NCI-H2107 treated with DMSO at 0.1 percent for 48 hours (cell line): Measurements from ENCODE around the gene ST3GAL5.
"Not testable (repeated sequence)": the region's sequence is repeated elsewhere in the genome, so short reads cannot be mapped to it uniquely, and the experiment has no call there.

Source experiments
- DNase-seq: peaks from one replicate; lab custom pipeline; 2025; ENCODE audit not compliant: unreplicated experiment; lab: John Stamatoyannopoulos, UW

Gene ST3GAL5

DNA sequence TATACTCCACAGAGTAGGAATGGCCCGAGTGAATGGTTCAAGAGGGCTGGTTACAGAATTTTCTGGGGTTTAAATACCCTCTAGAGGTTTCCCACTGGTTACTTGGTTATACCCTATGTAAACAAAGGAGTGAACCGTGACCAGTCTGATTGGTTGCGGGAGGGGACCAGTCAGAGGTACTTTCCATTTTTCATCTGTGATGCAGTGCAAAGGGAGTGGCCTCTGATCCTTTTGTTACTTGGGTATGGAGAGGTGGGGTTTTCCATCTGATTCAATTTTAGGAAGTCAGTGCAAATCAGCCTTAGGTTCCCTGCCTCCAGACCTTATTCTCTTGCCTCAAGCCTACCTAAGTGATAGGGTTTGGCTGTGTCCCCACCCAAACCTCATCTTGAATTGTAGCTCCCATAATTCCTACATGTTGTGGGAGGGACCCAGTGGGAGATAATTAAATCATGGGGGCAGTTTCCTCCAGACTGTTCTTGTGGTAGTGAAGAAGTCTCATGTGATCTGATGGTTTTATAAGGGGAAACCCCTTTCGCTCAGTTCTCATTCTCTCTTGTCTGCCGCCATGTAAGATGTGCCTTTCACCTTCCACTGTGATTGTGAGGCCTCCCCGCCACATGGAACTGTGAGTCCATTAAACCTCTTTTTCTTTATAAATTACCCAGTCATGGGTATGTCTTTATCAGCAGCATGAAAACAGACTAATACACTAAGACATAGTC is 5.9 kb upstream of the ST3GAL5 start:
- DNase-seq: not testable (repeated sequence)

DNA sequence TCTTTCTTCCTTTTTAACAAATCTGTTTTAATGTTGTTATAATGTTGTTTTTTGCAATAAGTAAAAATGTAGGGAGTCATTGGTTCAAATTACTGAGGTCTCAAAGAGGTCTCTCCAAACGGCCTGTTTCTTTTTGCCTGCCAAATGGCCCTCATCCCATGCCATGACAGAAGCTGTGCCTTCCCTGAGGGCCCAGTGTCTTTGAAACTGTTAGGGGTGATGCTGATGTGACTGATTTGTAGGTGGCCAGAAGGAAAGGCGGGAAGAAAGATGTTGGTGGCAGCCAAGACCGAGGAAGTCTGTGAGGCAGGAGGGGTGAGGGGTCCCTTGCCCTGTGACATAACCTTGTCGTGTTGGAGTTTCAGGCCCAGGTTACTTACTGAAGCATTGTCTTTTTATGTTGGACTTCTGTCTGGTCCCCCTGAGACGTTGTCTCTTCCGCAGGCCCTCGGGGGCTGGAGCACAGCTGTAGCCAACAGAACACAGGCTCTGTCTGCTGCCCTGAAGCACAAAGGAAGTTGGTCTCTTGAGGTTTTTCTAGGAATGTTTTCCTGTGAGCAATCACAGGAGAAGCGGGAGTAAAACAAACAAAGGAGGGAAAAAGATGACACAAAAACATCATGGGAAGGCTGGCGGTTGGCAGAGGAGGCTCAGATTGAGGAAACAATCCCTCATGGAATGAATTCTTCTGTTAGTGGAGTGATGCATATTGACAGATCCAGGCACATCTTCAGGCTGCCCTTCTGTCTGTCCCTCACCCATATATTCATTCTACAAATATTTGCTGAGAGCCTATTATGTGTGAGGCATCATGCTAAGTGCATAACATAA is 4.9 kb upstream of the ST3GAL5 start:
- no peak for DNase-seq

DNA sequence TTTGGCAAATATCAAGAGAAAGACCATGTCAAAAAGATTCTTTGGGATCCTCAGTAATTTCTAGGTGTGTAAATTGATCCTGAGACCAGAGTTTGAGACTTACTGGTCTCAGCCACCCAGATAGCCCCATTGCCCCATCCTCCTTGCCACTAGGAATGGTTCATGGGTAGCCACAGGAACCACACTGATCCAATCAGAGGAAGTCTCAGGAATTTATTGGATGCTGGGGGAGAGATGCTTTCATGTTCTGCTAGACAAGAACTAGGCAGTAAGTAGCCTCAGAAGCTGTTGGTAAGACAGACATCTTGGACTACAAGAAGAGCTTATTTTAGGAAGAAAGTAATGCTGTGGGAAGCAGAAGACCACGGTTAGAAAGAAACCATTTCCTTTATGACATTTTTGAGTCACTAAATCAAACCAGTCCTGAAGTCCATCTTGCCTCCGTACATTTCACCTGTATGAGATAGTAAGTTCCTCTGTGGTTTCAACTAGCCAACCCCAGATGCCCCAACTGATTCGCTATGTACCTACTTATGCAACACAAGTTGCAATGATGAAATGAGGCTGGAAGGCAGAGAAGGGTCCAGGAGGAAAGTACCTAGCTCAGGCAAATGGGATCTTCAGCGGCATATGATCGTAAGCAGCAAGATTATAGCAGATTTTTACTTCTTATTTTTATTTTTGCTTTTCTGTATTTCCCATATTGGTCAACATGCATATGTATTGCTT is 3.6 kb upstream of the ST3GAL5 start:
- DNase-seq: no peak

DNA sequence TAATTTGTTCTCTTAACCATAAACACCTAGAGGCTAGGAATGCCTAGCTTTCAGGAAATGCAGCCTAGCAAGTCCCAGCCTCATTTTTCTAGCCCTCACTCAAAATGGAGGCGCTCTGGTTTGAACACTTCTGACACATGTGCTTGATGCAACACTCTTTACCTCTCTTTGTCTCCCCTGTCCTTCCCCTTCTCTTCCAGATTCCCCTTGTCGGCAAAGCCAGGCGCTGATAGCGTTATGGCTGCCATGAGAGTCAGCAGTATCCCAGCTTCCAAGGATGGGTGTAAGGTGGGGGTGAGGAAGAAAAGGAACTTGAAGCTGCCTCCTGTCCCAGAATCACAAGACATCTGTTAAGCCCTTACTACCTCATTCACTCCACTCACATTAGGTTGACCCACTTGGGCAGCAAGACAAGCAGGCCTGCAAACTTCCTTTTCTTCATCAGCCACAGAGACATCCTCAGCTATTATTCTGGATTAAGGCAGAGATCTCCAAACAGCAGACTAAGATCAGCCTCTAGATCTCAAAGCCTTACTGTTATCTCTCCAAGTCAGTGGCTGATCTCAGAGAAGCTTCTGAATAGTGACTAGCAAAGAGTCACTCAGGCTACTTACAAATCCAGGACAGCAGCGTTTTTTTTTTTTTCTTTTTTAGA is 1.9 kb upstream of the ST3GAL5 start:
- DNase-seq: no peak

DNA sequence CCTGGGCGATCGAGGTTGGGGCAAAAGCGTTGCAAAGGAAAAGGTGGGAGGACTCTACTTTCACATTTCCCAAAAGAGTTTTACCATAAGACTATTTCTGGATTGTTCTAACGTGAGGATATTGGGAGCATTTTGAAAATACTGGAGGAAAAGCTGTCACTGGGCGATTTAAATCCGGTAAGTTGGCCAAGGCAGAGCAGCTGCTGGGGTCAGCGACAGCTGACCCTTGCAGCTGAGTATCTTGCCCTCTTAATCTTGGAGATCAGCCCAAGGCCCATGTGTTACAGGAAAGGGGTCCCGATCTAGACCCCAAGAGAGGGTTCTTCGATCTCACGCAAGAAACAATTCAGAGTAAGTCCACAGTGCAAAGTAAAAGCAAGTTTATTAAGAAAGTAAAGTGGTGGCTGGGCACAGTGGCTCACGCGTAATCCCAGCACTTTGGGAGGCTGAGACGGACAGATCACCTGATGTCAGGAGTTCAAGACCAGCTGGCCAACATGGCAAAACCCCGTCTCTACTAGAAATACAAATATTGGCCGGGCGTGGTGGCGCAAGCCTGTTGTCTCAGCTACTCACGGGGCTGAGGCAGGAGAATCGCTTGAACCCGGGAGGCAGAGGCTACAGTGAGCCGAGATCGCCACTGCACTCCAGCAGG is 964 bp upstream of the ST3GAL5 start:
- DNase-seq: no peak

DNA sequence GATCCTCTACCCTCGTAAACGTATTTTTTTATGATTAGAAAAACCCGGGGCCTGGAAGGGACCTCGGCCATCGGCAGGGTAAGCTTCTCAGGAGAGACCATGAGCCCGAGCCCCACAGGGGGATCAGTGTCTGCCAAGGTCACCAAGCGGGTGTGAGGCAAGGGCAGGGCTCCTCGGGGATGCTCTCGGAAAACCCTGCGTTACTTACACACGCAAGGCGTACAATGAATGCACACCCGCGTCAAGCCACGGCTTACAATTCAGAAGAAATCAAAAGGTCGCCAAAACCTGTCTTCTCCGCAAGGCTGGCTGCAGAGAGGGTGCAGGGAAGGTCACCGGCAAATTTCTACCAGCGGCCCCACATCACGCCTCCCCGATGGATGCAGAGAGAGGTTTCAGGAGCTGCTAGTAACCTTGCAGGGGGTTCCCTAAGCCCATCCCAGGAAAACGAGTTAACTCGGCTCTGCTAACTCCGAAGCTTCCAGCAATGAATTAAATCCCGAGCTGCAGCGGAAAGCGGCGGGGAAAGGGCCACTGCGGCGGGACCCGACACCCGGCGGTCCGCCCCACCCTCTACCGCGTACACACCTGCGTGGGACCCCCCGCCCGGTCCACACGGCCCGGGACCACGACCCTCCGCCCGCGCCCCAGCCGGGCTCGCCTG is 638 bp downstream of the ST3GAL5 start:
- no peak for DNase-seq

DNA sequence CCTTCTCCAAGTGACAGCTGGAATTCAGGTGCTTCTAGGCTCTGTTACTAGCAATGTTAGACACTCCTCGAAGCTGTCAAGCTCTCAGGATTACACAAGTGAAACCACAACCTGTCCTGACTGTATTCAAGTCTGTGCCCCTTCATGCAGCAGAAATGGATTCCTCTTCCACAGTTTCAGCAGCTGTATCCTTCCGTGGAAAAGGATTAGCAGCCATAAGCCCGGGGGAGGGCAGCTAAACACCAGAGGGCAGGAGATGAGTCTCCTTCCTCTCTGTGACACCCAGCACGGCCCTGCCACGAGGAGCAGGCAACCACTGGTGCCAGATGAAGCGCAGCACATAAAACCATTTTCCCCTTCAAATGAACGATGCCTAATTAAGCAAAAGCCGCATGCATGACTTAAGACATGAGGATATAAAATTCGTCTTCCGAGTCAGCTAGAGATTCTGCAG is 1.2 kb downstream of the ST3GAL5 start:
- peak; percentile 19 for DNase-seq

DNA sequence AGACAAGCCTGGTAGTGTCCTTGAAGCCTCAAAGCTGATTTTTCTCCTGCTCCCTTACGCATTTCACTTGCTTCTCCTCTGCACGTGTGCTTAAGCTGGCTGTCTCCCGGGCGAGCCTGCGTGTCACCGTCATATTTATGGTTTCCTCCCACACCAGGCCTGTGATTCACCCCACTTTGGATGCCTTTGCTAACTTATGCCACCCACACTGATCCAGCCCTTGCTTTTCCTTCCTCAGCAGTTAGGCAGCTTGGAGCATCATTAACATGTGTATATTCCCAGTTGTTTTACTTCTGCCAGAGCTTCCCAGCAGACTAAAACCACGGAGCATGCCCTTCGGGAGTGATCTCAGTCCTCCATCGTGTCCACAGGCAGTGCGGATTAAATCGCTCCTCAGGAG is 2.2 kb downstream of the ST3GAL5 start:
- no peak for DNase-seq

DNA sequence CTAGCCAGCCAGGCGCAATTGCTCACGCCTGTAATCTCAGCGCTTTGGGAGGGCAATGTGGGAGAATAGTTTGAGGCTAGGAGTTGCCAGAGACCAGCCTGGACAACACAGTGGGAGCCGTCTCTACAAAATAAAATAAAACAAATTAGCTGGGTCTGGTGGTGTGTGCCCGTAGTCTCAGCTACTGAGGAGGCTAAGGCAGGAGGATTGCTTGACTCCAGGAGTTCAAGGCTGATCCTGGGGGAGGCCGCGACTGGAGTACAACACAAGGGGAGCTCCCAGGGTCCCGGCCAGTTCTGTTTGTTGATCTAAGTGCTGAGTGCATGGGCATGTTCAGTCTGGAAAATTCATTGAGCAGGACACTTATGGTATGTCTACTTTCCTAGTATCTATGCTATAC is 2.6 kb downstream of the ST3GAL5 start:
- DNase-seq: no peak

DNA sequence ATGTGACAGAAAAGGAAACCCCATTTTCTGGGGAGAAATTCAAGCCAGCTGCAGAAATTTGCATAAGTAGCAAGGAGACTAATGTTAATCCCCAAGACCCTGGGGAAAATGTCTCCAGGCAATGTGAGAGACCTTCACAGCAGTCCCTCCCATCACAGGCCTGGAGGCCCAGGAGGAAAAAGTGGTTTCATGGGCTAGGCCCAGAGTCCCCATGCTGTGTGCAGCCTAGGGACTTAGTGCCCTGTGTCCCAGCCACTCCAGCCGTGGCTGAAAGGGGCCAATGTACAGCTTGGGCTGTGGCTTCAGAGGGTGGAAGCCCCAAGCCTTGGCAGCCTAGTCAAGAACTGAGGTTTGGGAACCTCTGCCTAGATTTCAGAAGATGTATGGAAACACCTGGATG is 7.0 kb downstream of the ST3GAL5 start:
- not testable (repeated sequence) for DNase-seq

DNA sequence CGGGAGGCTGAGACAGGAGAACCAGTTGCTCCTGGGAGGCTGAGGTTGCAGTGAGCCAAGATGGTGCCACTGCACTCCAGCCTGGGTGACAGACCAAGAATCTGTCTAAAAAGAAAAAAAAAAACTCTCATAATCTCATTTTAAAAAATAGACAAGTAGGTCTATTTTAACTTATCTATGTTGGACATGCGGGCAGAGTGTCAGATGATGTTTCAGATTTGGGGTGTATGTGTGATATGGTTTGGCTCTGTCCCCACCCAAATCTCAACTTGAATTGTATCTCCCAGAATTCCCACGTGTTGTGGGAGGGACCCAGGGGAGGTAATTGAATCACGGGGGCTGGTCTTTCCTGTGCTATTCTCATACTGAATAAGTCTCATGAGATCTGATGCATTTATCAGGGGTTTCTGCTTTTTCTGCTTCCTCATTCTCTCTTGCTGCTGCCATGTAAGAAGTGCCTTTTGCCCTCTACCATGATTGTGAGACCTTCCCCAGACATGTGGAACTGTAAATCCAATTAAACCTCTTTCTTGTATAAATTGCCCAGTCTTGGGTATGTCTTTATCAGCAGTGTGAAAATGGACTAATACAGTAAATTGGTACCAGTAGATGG is 8.0 kb downstream of the ST3GAL5 start:
- DNase-seq: not testable (repeated sequence)

DNA sequence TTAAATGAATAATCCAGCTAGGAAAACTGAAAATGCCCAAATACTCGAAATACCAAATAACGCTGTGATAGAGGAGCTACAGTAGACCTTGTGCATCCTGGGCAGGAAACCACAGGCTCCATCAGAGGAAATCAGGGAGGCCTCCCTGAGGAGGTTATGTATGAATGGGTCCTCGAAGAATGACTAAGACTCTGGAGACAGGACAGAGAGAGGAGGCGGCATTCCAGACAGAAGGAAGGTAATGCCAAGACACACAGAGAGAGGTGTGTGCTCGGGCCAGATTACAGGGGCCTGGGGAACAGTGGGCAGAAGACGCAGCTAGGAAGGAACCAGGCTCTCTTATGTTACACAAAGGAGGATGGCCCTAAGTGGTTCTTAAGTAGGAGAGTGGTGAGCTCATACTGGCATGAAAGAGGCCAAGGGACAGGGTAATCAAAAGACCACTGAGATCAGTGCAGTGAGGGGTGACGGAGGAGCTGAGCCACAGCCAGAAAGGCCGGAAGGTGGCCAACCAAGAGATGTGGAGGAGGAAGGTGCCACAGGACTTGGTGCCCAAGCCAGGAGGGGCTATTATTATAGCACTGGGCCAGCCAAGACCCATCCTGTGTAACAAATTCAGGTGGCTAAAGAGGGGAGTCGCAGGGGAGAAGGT is 9.9 kb downstream of the ST3GAL5 start:
- no peak for DNase-seq

DNA sequence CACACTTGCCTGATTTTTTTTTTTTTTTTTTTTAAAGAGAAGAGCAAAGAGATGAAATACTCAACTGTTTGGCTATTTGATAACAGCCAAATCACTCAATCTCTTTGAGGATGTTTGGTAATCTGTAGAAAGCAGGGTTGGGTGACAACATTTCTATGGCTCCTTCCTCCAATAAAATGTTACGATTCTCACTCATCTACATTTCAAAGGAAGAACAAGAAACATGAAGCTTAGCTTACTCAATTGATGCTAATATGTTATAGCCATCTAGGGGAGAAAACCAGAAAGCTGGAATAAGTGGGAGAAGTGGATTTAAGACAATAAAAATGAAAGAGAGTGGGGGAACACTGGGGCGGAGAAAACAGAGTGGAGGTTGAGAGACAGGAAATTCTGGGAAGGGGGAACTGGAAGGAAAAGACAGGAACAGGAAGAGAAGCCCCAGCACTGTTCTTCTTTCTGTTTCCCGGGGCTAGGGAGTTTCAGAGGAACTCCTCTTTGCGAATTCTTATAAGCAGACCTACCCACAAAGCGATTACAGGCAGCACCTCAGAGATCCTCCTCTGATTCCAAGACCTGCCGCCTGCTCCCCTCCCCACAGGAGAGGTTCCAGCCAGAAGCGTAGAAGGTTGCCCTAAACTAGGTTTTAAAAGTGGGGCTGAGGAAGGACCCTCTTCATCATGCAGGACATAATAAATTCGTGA is 13.3 kb downstream of the ST3GAL5 start:
- DNase-seq: no peak

DNA sequence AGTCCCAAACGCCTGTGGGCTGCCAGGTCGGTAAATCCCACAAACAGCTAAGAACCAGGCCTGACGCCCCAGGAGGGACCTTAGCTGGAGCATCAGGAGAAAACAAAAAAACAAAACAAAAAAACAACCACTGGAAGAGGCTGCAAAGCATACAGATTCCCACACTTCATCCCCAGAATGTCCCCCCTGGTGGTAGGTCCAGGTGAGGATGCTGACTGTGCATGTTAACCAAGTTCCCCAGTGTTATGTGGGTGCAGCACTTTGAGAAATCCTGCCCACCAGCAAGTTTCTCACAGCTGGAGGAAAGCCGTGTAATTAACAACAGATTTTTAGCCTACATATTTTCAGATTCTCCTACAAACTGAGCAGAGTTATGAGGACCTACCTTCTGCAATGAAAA is 15.1 kb downstream of the ST3GAL5 start:
- DNase-seq: no peak

DNA sequence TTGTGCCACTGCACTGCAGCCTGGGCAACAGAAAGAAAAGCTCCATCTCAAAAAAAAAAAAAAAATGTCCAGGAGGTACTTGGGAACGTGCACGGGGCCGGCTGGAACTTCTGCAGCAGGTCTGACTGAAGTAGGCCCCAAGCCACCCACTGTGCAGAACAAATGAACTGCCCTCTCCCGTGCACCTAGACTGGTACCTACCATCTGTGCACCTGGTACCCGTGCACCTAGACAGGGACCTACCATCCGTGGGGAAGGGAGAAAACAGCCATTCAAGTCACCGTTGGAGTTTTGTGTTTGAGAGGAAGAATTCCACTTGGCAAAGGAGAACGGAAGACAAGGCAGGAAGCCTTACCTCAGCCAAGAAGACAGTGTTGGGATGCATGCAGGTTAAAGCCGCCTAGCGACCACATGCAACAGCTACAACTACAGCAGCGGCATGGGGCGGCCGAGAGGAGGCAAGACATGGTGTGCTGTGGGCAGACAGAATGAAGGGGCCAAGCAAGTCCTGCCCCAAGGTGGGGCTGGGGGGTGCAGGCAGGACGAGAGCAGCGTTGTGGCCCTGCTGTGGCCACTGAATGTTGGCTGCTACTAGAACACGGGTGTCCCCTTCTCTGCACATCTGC is 16.1 kb downstream of the ST3GAL5 start:
- DNase-seq: no peak

DNA sequence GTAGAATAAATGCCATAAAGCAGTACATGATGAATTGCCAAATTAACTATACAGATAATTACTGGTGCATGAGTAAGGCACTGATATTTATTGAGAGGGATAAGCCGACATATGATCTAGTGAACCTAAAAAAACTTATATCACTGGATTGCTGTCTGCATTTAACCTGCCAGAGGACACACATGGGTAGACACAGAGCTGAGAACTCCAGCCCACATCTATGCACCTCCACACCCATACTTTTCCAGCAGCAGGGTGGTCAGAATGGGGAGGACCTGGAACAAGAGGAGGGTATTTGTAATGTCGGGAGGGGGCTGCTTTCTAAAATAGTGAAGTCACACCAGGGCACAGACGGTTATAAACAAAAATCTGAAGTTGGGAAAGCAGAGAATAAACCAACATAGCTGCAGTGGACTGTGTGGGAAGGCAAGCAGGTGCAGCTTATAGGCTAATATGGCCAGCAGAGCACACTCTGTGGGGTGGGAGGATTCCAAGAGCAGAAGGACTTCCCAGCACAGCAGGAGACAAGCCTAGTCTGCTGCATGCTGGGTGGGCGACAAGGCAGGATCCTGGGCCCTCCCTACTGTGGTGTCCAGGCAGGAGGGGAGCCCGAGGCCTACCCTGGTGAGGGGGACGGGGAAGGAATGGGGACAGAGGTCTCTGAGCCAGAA is 17.2 kb downstream of the ST3GAL5 start:
- DNase-seq: no peak

DNA sequence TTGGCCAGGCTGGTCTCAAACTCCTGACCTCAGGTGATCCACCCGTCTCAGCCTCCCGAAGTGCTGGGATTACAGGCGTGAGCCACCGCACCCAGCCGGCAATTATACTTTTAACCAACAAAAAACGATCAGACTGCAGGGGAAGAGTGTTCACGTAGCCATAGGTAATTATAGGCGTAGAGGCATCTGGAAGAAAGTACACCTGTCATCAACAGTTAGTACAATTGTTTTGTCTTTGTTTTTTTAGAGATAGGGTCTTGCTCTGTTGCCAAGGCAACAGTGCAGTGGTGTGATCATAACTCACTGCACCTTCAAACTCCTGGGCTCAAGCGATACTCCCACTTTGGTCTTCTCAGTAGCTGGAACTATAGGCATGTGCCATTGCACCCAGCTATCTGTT is 20.0 kb downstream of the ST3GAL5 start:
- no peak for DNase-seq
